Dedifferentiated amniotic fluid mesenchymal stem cell (primary cell): ENCODE data around the gene COG3.

Experiments used
- DNase-seq: peaks from one replicate; pipeline ENCODE4 v3.0.0-alpha.2; 2016; ENCODE audit errors: extremely low spot score

COG3 gene

DNA sequence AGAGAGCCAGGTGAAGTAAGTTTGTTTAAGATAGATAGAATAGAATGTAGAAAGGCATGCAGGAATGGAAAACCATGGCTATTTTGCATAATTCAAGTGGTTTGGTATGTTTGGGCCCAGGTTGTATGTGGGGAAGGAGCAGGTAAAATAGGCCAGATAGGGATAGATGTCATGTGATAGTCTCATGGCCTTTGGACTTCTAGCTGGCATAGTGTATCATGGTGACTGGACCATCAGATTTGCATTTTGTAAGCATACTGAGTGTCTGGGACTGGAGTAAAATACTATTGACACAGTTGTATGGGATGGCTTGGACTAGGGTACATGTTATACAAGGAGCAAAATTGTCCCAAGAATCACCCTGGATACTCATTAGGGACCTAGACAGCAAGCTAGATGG is 38.9 kb downstream of the COG3 start:
- no peak for DNase-seq

DNA sequence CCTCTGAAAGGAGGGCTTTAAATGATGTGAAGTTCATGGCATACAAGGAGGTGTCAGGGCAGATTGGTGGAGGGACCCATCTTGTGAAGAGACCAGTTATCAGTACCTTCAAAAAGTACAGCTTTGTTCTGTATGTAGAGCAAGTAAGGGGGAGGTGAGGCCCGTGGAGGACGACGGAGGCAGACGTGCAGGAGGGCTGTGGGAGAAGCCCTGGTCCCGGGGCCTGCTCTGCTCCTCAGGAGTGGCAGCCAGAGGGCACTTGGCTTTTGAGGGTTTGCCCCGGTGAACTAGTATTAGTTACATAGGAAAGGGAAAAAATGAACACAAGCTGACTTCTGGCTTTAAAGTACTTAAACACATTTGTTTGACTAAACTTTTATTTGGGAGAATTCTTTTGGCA is 42.1 kb downstream of the COG3 start:
- no peak for DNase-seq

DNA sequence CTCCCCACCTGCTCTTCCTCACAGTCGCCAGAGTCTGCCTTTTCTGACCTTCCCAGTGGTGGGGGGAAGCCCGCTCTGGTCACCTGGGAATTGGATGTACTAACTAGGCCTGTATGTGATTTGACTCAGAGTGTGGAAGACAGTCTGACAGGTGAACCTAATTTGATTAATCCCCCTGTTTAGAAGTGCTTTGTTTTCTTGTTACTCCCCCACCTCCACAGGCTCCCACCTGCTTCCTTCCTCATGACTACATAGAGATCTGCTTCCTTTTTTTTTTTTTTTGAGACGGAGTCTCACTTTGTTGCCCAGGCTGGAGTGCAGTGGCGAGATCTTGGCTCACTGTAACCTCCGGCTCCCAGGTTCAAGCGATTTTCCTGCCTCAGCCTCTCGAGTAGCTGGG is 44.0 kb downstream of the COG3 start:
- DNase-seq, result no peak

DNA sequence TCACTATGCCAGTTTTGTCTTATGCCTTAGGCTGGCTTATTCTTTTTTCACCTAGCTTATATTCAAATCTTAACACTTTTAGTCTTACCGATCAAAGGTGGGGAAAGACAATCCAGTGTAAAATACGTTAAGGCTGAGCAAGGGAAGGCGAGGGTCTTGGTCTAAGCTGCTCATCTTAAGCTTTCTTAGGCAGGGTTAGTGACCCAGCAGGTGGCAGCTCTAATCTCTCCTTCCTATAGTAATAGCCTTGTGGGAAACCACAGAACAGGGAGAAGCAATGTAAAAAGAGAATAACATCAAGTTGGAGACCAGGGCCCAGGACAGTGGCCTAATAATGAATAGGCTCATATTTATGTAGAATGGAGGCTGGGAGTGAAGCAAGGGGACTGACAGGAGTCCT is 45.9 kb downstream of the COG3 start:
- no peak for DNase-seq

DNA sequence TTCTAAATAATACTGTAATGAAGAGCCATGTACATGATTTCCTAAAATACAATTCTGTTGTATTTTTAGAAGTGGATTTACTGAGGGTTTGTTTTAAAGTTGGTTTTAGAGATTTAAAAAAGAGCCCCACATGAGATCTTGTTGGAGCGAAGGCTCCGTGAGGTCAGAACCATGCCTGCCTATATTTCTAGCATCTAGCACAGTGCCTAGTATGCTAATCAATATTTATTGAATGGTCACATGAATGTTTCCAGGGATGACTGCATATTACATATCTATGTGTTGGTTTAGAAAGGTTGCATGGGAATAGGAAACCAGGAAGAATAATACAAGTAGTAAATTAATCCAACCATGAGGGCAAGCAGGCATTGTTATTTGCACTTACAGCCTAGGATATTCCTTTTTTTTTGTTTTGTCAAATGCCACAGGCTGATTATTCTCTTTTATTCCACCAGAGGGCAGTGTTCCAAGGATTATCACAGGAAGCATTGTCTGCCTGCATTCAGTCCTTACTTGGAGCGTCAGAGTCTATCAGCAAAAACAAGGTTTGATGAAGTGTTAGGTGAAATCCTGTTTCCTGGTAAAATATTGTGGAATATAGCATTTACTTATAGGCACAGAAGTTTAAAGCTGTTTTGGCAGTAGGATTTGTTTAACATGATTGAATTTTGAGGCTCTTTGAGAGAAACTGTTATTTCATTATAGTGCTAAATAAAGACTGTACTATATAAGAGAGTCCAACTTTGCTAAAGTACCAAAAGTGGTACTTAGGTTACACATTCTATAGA is 46.8 kb downstream of the COG3 start:
- DNase-seq, result peak; percentile 77

DNA sequence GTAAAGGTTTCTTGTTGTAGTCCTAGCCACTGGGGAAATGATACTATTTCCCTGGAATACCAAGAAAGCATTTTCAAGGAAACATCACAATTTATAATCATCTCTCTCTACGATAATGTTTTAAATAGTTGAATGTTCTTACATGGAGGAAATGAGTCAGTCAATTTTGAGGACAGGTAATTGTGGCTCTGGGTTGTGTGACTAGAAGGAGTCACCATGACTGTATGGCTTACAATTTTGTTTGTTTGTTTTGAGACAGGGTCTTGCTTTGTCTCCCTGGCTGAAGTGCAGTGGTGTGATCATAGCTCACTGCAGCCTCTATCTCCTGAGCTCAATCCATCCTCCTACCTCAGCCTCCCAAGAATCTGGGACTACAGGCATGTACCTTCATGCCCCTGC is 47.4 kb downstream of the COG3 start:
- DNase-seq, result no peak

DNA sequence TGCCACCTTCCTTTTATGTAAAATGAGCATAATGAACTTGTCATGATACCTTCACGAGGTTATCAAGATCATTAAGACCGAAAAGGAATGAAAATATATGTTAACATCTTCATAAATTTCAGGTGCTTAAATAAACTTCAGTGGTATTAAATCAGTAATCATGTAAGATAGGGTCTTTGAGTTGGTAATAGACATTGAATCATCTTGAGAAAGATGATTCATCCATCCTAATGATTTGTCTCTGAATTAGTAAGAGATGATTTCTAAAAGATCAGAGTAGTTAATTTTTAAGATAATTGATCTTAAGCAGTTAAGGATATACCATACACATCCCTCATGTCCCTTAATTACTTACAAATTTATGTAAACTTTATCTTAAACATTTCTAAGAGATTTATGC is 52.0 kb downstream of the COG3 start:
- DNase-seq, result no peak

DNA sequence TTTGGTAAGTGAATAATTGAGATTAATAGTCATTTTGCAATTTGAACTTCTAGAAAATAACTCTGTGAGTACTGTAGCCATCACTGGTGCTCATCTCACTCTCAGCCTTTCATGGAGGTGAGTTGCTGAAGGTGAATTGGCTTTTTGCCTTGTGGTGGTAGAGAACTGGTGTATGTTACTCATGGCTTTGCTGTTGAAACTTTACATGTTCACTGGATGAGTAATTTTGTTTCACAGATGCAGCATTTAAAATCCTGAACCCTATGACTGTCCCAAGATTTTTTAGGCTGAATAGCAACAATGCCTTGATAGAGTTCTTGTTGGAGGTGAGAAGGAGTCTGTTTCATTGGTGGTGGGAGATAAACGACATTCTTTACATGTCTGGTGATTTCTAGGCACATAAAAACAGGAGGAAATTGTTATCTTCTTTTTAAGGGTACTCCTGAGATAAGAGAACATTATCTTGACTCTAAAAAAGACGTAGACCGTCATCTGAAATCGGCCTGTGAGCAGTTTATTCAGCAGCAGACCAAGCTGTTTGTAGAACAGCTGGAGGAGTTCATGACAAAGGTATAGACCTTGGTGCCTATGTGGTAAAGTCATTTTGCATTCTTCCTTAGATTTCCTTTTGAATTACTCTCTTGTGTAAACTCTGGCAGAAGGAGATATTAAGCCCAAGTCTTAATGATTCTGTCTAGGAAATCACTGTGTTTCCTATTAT is 53.9 kb downstream of the COG3 start:
- no peak for DNase-seq

DNA sequence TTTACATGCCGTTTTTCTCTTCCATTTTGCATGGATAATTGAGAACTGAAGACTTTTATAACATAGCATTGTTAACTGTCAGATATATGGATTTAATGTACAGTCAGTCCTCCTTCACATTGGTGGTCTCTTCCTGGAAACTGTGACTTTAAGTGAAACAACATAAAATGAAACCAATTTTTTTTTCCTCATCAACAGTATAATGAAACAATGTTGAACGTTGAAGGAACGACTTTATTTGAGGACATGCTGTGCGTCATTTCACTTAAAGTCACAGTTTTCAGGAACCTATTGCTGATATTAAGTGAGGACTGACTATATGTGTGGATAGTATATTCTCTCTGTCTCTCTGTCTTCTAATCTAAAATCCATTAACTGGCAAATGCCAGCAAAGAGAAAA is 54.8 kb downstream of the COG3 start:
- DNase-seq, result no peak

DNA sequence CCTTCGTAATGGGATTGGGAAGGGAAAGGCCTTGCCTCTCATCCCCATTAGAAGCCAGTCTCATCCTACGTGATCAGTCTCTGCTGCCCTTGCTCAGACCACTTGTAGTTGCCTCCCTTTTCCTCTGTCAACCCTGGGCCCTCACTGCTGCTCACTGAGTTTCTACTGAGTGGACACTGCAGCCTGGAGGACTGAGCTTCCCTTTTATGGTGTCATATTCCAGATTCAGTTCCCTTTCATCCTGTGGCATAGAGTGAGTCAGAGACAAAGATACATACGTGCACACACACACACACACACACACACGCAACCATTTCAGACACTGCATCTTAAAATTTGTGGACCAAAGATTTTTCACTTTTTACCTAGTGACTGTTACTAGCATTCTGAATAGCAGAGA is 56.6 kb downstream of the COG3 start:
- peak; percentile 81 for DNase-seq

DNA sequence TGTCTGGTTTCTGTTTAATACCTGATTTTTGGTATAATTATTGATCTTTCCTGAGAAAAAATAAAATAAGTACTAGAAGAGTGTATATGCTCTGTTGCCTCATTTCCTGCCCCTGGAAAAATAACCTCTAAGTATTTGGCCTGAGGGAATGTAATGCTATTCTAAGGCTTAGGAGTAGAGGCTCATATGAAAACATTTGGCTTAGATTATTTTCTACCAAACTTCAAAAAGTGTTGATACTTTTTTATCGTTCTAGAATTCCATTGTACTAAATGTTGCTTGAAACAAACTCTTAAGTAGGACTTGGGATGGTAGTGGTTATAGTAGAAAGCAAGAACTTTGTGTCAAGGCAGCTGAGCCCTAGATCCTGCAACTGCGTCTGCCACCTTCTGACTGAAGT is 57.8 kb downstream of the COG3 start:
- DNase-seq, result peak; percentile 80

DNA sequence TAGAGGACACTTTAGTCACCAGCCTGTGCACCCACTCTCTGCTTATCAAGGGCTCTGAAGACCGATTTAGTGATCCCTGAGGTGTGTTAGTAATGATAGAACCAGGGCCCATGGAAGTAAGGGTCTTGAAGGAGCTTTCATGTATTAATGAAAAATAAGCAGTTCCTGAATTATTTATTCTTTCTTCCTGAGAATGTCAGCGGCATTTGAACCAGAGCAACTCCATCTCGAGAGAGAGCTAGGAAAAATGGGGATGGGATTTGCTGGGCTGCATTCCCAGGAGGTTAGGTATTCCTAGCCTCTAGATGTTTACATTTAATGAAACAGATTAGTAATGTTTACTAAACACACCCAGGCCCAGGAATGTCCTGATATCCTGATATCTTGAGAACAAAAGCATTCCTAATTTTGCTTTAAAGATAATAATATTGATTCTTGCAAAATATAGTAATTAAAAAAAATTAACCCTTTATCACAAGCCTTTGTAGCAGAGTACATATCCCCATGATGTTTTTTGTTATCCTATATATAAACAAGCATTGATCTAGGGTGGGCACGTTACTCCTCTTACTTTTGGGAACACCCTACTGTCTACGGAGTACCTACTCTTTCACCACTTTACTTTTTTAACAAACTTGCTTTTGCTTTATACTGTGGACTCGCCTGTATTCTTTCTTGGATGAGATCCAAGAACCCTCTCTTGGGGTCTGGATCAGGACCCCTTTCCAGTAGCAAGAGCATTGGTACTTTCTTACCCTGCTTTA is 63.1 kb downstream of the COG3 start:
- no peak for DNase-seq

DNA sequence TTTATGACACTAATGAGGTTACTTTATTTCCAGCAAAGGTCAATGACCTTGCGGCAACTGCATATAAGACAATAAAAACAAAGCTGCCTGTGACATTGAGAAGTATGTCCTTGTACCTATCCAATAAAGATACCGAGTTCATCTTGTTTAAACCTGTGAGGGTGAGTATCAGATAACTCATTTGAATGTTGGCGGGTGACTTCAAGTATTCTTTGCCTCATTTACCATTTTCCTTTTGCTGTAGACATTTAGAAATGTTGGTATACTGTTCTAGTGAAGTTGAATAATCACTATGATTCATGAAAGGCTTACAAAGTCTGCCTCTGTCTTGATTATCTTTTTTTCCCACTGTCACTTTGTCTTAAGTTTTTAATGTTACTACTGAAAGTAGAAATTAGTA is 65.0 kb downstream of the COG3 start:
- DNase-seq, result no peak

DNA sequence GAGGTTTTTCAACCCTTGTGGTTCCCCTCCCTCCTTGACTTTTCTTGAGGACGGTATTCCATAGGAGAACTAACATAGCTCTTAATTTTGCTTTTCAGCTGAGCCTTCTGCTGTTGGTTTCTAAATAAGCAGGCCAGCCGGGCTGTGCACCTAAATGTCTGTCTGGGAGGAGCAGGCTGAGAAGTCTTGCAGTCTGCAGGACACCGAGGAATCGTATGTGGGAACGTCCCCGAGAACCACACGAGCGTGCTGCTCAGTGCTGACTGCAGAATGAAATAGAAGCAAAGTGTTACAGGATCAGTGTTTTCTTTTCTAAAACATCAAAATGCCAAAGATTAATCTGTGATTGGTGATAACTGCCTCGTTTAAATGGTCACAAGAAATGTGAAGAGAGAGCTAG is 69.9 kb downstream of the COG3 start:
- no peak for DNase-seq

DNA sequence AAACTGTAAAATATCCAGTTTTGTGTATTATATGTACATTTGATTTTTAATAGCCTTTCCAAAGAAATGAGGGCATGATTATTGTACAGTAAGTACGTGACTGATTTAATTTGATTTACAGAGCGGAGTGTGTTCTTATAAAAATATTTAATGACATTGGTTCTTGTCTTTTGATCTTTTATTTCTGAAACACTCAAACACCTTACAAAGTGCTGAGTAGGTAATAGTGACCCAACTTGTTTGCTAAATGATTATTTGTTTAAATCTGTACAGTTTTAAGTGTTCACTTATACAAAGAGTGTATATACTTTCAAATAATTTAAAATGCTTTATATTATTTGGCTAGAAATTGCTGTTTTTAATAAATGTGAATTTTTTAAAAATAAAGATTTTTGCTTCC is 71.5 kb downstream of the COG3 start:
- no peak for DNase-seq

DNA sequence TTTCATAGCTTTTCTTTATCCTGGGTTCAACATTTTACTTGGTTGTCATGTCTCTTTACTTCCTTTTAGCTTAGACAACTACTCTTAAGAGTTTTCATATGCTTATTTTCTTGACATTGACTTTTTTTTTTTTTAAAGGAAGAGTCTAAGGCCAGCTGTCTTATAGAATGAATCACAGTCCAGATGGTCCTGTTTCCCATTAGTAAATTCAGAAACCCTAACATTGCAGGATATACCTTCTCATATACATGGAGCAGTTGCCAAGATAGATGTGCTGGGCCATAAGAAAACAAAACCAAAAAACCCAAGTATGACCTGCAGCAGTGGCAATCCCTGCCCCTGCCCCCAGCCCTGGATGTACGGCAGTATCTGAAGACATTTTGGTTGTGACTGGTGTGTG is 72.8 kb downstream of the COG3 start:
- no peak for DNase-seq

DNA sequence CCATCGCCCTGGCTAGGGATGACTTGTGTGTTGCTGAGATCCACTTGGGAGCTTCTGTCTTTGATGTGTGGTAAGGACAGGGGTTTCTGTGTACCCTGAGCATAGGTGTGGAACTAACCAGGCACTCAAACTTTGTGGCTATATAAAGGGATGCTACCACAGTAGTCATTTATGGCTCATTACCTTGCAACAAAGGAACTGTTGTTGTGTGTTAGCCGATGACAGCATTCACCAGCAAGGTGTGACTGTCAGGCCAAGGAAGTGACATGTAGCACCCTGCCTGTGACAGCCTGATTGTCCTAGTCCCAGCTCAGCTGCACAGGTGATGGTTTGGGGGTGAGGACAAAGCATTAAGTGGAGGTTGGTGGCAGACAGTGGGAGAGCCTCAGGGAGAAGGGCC is 73.6 kb downstream of the COG3 start:
- no peak for DNase-seq

DNA sequence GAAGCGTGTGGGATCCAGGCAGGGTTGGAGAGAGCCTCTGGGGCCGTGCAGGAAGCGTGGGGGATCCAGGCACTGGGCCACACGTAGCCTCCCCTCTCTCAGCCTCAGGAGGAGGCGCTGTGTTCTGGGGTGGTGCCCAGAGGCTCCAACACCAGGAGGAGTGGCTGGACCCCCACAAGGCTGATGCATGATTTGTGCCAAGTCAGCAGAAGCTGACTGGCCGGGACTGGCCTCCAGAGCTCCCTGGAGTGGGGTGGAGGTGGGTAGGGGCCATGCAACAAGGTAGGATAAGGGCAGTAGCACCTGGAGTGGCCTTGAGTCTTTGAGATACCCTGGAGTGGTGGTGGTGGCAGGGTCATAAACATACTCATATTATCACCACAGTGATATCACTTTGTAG is 75.5 kb downstream of the COG3 start:
- no peak for DNase-seq

DNA sequence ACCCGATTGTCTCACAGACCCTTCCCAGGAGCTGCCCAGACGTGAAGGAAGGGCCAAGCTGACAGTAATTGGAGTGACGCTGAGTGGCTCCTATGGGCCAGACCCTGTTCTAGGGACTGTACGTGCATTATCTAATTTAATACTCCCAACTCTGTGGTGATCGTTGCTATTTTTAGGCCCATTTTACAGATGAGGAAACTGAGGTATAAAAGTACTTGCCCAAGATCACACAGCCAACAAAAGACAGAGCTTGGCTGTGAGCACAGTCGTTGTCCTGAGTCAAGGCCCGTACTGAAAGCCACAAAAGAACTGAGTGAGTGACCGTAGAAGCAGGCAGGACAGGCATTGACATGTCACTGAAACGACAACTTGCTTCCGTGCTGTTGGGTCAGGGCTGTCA is 76.1 kb downstream of the COG3 start:
- DNase-seq, result no peak

DNA sequence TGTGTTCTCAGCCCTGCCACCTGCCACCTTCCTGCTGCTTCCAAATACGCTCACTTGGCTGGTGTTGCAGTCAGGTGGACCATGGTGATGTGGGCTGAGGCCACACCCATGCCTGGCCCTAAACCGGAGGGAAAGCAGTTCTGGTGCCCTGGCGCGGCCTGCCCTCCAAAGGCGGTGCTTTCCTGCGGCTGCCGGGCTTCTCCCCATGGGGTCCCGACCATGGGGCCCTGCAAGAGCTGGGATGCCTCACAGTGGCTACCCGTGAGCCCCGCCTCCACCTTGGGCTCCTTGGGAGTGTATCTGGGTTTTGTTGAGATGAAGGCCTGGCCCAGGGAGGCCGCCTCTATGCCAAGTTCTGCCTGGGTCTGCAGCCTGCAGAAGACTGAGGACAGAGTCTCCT is 77.1 kb downstream of the COG3 start:
- no peak for DNase-seq

DNA sequence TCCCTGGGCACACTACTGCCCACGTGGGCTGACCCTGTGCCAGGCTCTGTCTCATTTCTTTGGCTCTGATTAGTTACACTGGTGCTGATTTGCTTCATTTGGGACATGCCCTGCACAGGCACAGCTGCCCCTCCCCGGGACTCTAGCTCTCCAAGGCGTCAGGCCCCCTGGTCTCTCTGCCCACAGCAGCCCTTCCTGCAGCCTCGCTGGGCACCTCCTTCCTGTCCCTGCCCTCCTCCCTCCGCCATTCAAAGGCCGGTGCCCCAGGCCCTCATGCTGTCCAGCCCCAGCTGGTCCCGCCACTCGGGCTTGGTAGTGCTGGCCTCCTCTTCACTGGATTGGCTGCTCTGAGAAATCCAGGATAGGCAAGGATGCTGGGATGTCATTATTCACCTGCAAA is 77.7 kb downstream of the COG3 start:
- no peak for DNase-seq

DNA sequence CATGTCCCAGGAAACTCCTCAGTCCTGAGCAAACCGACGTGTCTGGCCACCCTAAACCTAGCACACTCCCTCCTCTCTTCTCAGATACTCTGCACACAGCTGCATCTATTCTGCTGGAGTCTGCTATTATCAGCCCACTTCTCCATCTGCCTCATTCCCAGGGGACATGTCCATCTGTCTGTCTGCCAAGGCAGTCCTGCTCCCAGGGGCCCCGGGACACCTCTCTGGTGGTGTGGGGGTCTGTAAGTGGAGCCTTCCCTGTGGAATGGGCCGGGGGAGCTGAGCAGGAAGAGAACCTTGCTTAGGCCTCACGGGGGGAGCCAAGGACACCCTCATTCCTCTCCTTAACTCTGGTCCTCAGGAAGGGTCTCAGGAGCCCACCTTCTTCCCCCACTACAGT is 78.1 kb downstream of the COG3 start:
- no peak for DNase-seq

DNA sequence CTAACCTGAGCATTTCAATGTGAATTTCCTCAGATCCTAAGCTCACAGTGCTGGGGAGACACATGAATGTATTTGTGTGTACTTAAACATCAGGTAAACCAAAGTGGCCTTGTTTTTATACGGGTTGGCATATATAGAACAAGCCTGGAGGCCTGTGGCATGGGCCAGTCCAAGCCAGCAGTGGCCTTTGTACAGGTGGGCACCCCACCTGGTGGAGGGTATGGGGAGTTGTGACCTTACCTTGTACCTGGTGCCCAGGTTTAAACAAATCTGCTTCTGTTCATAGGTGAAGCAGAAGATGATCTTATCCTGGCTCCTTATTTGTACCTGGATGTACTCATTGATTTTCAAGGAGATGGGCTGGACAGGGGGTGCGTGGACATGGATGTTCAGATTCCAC is 79.8 kb downstream of the COG3 start:
- no peak for DNase-seq
